Thoracic aorta (tissue), 2 donors: Measurements from ENCODE around the gene WDFY4. TPM values are rescaled to one million over a fixed set of nuclear protein-coding genes. Genes with fewer than 3 reads are reported as not detected.

Experiments
- ATAC-seq: fragments of 150-250 bp; one replicate; pipeline ENCODE4 v1.8.0; 2017; ENCODE audit warnings: low read depth; ENCODE audit not compliant: insufficient number of reproducible peaks, low FRiP score
- DNase-seq: peaks from one replicate; pipeline ENCODE4 v3.0.0-alpha.2; 2020; ENCODE audit warnings: low spot score
- H3K27ac ChIP-seq, 2 donors: fragments of 200-600 bp; sonication (generic); 1 replicate in 1 of 2; 2 replicates in 1 of 2; pipeline ENCODE4 v1.5.1; 2016; ENCODE audit warnings: mild to moderate bottlenecking in 2 of 2, moderate library complexity in 2 of 2
- H3K27me3 ChIP-seq: fragments of 200-600 bp; sonication (generic); replicated peaks from 2 replicates; pipeline ENCODE4 v1.6.0; 2016; ENCODE audit warnings: mild to moderate bottlenecking; ENCODE audit not compliant: insufficient read depth
- H3K36me3 ChIP-seq: fragments of 200-600 bp; sonication (generic); one replicate; pipeline ENCODE4 v1.5.1; 2016
- H3K4me1 ChIP-seq, 2 donors: fragments of 200-600 bp; sonication (generic); 1 replicate in 1 of 2; 2 replicates in 1 of 2; pipeline versions ENCODE4 v1.5.1 to v1.6.0; 2016; ENCODE audit warnings: low read depth in 2 of 2, mild to moderate bottlenecking in 1 of 2; ENCODE audit not compliant: control insufficient read depth in 1 of 2
- H3K4me3 ChIP-seq: fragments of 200-600 bp; sonication (generic); 2 replicates; pipeline ENCODE4 v1.5.1; 2016; ENCODE audit warnings: mild to moderate bottlenecking
- H3K9me3 ChIP-seq: fragments of 200-600 bp; sonication (generic); 2 replicates; pipeline ENCODE4 v1.5.1; 2016
- total RNA-seq, 2 donors: library from RNA; depleted of rRNA; stranded (reverse); fragments of >200 nt; gene quantifications; one replicate each; pipeline versions ENCODE4 v1.1.0 to v1.2.3, GENCODE V29; 2016
- TF ChIP-seq, protein P1 (sequence below): fragments of 200-600 bp; sonication (generic); IDR thresholded peaks from one replicate; pipeline ENCODE4 v1.5.1; 2019; ENCODE audit warnings: antibody characterized with exemption

The WDFY4 gene
- total RNA-seq, 2 donors from 2014 or later = 10.0 to 14.9 TPM

- TF ChIP-seq, protein P1, sequence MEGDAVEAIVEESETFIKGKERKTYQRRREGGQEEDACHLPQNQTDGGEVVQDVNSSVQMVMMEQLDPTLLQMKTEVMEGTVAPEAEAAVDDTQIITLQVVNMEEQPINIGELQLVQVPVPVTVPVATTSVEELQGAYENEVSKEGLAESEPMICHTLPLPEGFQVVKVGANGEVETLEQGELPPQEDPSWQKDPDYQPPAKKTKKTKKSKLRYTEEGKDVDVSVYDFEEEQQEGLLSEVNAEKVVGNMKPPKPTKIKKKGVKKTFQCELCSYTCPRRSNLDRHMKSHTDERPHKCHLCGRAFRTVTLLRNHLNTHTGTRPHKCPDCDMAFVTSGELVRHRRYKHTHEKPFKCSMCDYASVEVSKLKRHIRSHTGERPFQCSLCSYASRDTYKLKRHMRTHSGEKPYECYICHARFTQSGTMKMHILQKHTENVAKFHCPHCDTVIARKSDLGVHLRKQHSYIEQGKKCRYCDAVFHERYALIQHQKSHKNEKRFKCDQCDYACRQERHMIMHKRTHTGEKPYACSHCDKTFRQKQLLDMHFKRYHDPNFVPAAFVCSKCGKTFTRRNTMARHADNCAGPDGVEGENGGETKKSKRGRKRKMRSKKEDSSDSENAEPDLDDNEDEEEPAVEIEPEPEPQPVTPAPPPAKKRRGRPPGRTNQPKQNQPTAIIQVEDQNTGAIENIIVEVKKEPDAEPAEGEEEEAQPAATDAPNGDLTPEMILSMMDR = no peak
- no peak for ATAC-seq
- Histone ChIP-seq H3K27me3 (no peaks in the 10 kb centered on the region), H3K36me3 (no peaks in the 10 kb centered on the region), H3K9me3 (no peaks in the 10 kb centered on the region), H3K27ac (no peak overlapping the region), H3K4me3 (no peak overlapping the region), H3K4me1 (no peaks in the 10 kb centered on the region)
- DNase-seq = no peak
Measured at GRCh38 chr10:48813291-48813690, 128.6 kb downstream of the WDFY4 start.

DNA sequence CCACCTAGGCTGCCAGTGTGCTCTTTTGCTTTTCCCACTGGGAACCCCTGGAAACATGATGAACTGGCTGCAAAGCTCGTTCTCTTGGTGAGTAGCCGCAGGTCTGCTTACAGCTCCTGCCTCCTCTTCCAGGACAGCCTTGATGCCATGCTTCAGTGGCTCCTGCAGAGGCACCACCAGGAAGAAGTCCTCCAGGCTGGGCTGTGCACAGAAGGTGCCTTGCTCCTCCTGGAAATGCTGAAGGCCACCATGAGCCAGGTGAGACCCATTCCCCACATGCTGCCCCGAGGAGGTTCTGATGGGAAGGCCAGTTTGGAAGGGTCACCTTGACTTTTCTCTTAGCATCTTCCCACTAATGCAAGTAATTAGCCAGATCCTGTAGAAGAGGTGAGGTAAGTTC lies 129.2 kb downstream of the WDFY4 start:
- H3K9me3 ChIP-seq = no peaks in the 10 kb centered on the region
- H3K27ac ChIP-seq = no peak overlapping the region
- H3K36me3 ChIP-seq = no peaks in the 10 kb centered on the region
- no peak for DNase-seq
- H3K27me3 ChIP-seq = no peaks in the 10 kb centered on the region
- TF ChIP-seq, protein P1 = no peak
- no peak overlapping the region for H3K4me3 ChIP-seq
- H3K4me1 ChIP-seq = no peaks in the 10 kb centered on the region
- ATAC-seq = no peak

DNA sequence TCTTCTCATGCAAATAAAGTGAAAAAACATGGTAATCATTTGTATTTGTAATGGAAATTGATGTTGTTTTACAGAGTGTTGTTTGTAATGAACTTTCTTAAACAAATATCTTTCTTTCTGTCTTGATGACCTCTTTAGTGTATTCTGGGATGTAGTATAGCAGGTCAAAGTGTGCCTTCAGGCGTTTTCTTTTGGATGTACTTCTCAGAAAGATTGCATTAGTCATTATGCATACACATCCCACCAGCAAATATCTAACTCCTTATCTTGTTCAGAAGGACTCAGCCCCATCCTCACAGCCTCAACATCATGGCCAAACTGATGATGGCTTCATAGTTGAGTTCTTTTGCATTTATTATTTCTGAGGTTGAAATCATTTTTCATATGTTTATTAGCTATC lies 130.3 kb downstream of the WDFY4 start:
- ATAC-seq = no peak
- no peak overlapping the region for H3K4me3 ChIP-seq
- TF ChIP-seq, protein P1 = no peak
- no peaks in the 10 kb centered on the region for H3K9me3 ChIP-seq
- H3K27me3 ChIP-seq = no peaks in the 10 kb centered on the region
- no peaks in the 10 kb centered on the region for H3K4me1 ChIP-seq
- no peak for DNase-seq
- H3K36me3 ChIP-seq = no peaks in the 10 kb centered on the region
- no peak overlapping the region for H3K27ac ChIP-seq

GRCh38 chr10:48817141-48817540 lies 132.5 kb downstream of the WDFY4 start:
- Histone ChIP-seq H3K36me3 (no peaks in the 10 kb centered on the region), H3K4me1 (no peaks in the 10 kb centered on the region), H3K27ac (no peak overlapping the region), H3K4me3 (no peak overlapping the region), H3K27me3 (no peaks in the 10 kb centered on the region), H3K9me3 (no peaks in the 10 kb centered on the region)
- DNase-seq = no peak
- TF ChIP-seq, protein P1 = no peak
- no peak for ATAC-seq

DNA sequence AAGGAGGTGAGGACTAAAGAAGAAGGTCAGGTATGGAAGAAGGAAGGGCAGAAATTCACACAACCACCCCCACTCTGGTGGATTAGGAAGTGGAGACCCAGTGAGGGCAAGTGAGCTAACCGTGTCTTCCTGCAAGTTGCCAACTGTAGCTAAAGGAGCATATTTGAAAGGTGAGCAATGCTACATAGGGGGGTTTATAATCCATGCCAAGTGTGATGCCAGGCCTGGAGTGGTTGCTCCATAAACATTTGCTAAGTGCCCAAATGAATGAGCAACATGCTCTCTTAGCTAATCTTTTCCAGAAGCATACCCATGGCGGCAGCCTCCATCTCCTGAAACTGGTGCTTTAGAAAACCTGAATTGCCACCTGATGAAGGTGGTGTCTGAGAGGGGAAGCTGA lies 133.4 kb downstream of the WDFY4 start:
- no peak overlapping the region for H3K4me3 ChIP-seq
- H3K9me3 ChIP-seq = no peaks in the 10 kb centered on the region
- DNase-seq (no peak), ATAC-seq (no peak)
- no peaks in the 10 kb centered on the region for H3K4me1 ChIP-seq
- no peaks in the 10 kb centered on the region for H3K36me3 ChIP-seq
- TF ChIP-seq, protein P1 = no peak
- no peak overlapping the region for H3K27ac ChIP-seq
- H3K27me3 ChIP-seq = no peaks in the 10 kb centered on the region
